Gastroesophageal sphincter (tissue), 4 donors: ENCODE data around the gene COQ10B. TPM values are rescaled to one million over a fixed set of nuclear protein-coding genes. Genes with fewer than 3 reads are reported as not detected.
A peak's percentile ranks its signal among the peaks of the same experiment; 100 is the strongest.

ENCODE experiments used
- ATAC-seq: fragments of 150-250 bp; one replicate; pipeline ENCODE4 v1.9.1; 2016; ENCODE audit warnings: mild to moderate bottlenecking, moderate library complexity
- H3K27ac ChIP-seq, 4 donors: fragments of 200-600 bp; sonication (generic) in 3 of 4; 1 replicate in 3 of 4; 2 replicates in 1 of 4; pipeline ENCODE4 v1.5.1; 2016 to 2019
- H3K27me3 ChIP-seq: fragments of 200-600 bp; sonication (generic); one replicate; pipeline ENCODE4 v1.5.1; 2019
- H3K36me3 ChIP-seq, 2 donors: fragments of 200-600 bp; sonication (generic); one replicate each; pipeline ENCODE4 v1.5.1; 2019; ENCODE audit warnings: control low read depth in 1 of 2
- H3K4me1 ChIP-seq, 3 donors: fragments of 200-600 bp; sonication (generic); 1 replicate in 2 of 3; 2 replicates in 1 of 3; pipeline ENCODE4 v1.5.1; 2016 to 2019; ENCODE audit warnings: control low read depth in 2 of 3
- H3K4me3 ChIP-seq, 2 donors: fragments of 200-600 bp; sonication (generic); one replicate each; pipeline ENCODE4 v1.5.1; 2019; ENCODE audit warnings: mild to moderate bottlenecking in 1 of 2, moderate library complexity in 1 of 2
- H3K9me3 ChIP-seq, 3 donors: fragments of 200-600 bp; sonication (generic); one replicate each; pipeline ENCODE4 v1.5.1; 2017 to 2019; ENCODE audit warnings: control low read depth in 2 of 3
- CTCF ChIP-seq, 4 experiments: fragments of 200-600 bp in 2 of 4; fragments of 450-650 bp in 2 of 4; sonication (generic) in 1 of 4; IDR thresholded peaks; one replicate each; pipeline ENCODE4 v1.5.1; 2017 to 2019; ENCODE audit warnings: antibody characterized with exemption in 4 of 4, mild to moderate bottlenecking in 2 of 4, moderate library complexity in 2 of 4
- EP300 ChIP-seq: sonication (generic); formaldehyde crosslinking; IDR thresholded peaks from one replicate; pipeline ENCODE4 v1.6.1; 2017; ENCODE audit warnings: antibody characterized with exemption, mild to moderate bottlenecking
- POLR2A ChIP-seq, 2 donors: fragments of 450-650 bp; IDR thresholded peaks; one replicate each; pipeline ENCODE4 v1.6.1; 2017; ENCODE audit warnings: antibody characterized with exemption in 2 of 2, mild to moderate bottlenecking in 2 of 2, moderate library complexity in 1 of 2
- POLR2AphosphoS5 ChIP-seq: sonication (generic); formaldehyde crosslinking; IDR thresholded peaks from one replicate; pipeline ENCODE4 v1.6.1; 2017; ENCODE audit warnings: antibody characterized with exemption
- WGBS, 2 donors: methylation state at CpG; one replicate each; pipeline ENCODE4 v1.1.5; 2018; ENCODE audit warnings: low coverage in 1 of 2; 5-methylcytosine and 5-hydroxymethylcytosine counted together
- small RNA-seq, 4 donors: library from RNA; depleted of rRNA; stranded (forward); fragments of <200 nt; gene quantifications; one replicate each; pipeline ENCODE3, GENCODE V24; 2016
- total RNA-seq, 4 donors: library from RNA; depleted of rRNA; stranded (reverse); fragments of >200 nt; gene quantifications; one replicate each; pipeline ENCODE4 v1.1.0, GENCODE V29; 2016

The COQ10B gene
- total RNA-seq, 4 donors from 2014 or later: 36.9 to 66.8 (median 42.2) TPM

- Histone ChIP-seq H3K4me3 (peak overlapping the region; percentile 58 to 82), H3K27ac (peak overlapping the region in 1 of 4 donors; percentile 97), H3K36me3 (no peaks in the 10 kb centered on the region), H3K27me3 (no peaks in the 10 kb centered on the region), H3K4me1 (peaks cover 0 to 52% (median 0%) of the 10 kb centered on the region in 3 donors), H3K9me3 (no peaks in the 10 kb centered on the region)
- no peak for ATAC-seq
- 26 to 31% methylated on average over 2 of the region's 2 CpGs for WGBS, 2 donors
- TF ChIP-seq EP300: no peak
- TF ChIP-seq POLR2A (IDR thresholded peaks at IDR 0.05): no peak
- no peak for TF ChIP-seq POLR2AphosphoS5
- TF ChIP-seq CTCF (IDR thresholded peaks at IDR 0.05): no peak
Measured at GRCh38 chr2:197517150-197517549, 63.8 kb downstream of the COQ10B start.

Small RNAs within 50 kb of the gene (small RNA-seq; reads per million reads assigned to genes)
- 0 reads per million in 4 donors for gene RF00394
- 0 reads per million in 4 donors for gene RNU6-1029P

Other genes starting within 250 kb of the COQ10B start
- gene ANKRD44, start 142.8 kb upstream of the COQ10B start, total RNA-seq: 10 to 100 TPM; 24.4 to 51.8 (median 35.7) TPM
- 100 to 1,000 TPM; 111 to 309 (median 188) TPM for gene SF3B1, start 18.5 kb upstream of the COQ10B start, total RNA-seq
- 100 to 1,000 TPM; 120 to 145 (median 144) TPM for gene HSPD1, start 46.3 kb downstream of the COQ10B start, total RNA-seq
- gene HSPE1, start 46.8 kb downstream of the COQ10B start, total RNA-seq: 10 to 100 TPM; 59.3 to 91.3 (median 74.0) TPM
- gene MOB4, start 62.5 kb downstream of the COQ10B start, total RNA-seq: 10 to 100 TPM; 32.0 to 53.9 (median 36.8) TPM
- 1 to 10 TPM; 4.2 to 8.9 (median 7.8) TPM for gene RFTN2, start 222.0 kb downstream of the COQ10B start, total RNA-seq